Measurements from ENCODE around the gene HSP90AB1. TPM values are rescaled to one million over a fixed set of nuclear protein-coding genes. Genes with fewer than 3 reads are reported as not detected.

Gene HSP90AB1
- total and polyA plus RNA-seq, 9 of the 15 experiments (the other 6 are each of a cell fraction or from before 2014, with no cell fraction given) = 1,780 to 3,358 (median 2,262) TPM

DNA sequence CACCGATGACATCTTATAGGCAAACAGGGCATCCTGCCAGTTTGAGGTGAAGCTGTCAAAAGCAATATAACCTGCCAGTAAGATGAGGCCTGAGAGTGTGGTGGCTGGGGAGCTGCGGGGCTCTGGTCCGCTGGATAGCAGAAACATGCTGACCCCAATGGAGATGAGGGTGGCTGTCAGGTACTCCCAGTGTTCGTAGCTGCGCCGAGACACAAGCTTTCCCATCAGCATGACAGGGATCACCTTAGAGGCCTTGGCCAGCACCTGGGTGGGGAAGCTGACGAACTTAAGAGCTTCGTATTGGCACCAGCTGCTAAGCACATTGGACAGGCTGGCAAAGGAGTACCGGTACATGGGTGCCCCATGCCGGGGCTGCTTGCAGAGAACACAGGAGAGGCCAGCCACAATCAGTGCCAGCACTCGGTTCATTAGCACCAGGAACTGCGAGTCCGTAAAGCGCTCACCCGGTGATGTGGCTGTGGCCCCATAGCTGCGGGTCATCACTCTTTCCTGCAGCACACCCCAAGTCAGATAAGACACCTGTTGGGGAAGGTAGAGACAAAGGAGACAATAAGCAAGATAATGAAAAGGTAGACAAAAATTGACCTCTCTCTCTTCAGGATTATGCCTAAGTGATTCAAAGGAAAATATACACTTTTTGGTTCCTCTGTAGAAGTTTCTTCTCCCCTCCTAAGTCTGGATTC, 8.4 kb downstream of the HSP90AB1 start (continued):
- TF ChIP-seq, protein P1, sequence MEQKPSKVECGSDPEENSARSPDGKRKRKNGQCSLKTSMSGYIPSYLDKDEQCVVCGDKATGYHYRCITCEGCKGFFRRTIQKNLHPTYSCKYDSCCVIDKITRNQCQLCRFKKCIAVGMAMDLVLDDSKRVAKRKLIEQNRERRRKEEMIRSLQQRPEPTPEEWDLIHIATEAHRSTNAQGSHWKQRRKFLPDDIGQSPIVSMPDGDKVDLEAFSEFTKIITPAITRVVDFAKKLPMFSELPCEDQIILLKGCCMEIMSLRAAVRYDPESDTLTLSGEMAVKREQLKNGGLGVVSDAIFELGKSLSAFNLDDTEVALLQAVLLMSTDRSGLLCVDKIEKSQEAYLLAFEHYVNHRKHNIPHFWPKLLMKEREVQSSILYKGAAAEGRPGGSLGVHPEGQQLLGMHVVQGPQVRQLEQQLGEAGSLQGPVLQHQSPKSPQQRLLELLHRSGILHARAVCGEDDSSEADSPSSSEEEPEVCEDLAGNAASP (IDR thresholded peaks at IDR 0.05) = no peak
- TF ChIP-seq XRCC5 (IDR thresholded peaks at IDR 0.05; ENCODE audit: low read depth, low read length) = no peak
- peak; percentile 12; the same call in 1 of the 2 replicates for TF ChIP-seq HCFC1 (IDR thresholded peaks at IDR 0.05; ENCODE audit: low read depth, low read length)
- TF ChIP-seq IRF9 (tag; IDR thresholded peaks at IDR 0.05) = no peak
- TF ChIP-seq, protein P2, sequence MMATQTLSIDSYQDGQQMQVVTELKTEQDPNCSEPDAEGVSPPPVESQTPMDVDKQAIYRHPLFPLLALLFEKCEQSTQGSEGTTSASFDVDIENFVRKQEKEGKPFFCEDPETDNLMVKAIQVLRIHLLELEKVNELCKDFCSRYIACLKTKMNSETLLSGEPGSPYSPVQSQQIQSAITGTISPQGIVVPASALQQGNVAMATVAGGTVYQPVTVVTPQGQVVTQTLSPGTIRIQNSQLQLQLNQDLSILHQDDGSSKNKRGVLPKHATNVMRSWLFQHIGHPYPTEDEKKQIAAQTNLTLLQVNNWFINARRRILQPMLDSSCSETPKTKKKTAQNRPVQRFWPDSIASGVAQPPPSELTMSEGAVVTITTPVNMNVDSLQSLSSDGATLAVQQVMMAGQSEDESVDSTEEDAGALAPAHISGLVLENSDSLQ (IDR thresholded peaks at IDR 0.05) = no peak
- TF ChIP-seq E2F1 (CRISPR knock-in tag; IDR thresholded peaks at IDR 0.05) = peak; percentile 72
- no peak for TF ChIP-seq ZNF586 (CRISPR knock-in tag; conservative IDR thresholded peaks at IDR 0.05)
- TF ChIP-seq ZNF197 (CRISPR knock-in tag; IDR thresholded peaks at IDR 0.05; ENCODE audit: low read depth) = no peak
- no peak for TF ChIP-seq SMAD3 (CRISPR knock-in tag; conservative IDR thresholded peaks at IDR 0.05)
- no peak for TF ChIP-seq ZNF780A (CRISPR knock-in tag; IDR thresholded peaks at IDR 0.05)
- TF ChIP-seq TOE1 (IDR thresholded peaks at IDR 0.05; ENCODE audit: borderline replicate concordance) = no peak
- no peak for TF ChIP-seq TOE1 (CRISPR knock-in tag; IDR thresholded peaks at IDR 0.05; ENCODE audit: borderline replicate concordance, low read depth)
- TF ChIP-seq, protein P3, sequence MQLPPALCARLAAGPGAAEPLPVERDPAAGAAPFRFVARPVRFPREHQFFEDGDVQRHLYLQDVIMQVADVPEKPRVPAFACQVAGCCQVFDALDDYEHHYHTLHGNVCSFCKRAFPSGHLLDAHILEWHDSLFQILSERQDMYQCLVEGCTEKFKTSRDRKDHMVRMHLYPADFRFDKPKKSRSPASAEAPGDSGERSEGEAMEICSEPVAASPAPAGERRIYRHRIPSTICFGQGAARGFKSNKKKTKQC (CRISPR knock-in tag; IDR thresholded peaks at IDR 0.05) = no peak
- peak; percentile 15; the same call in 1 of the 2 replicates for TF ChIP-seq GABPB1 (CRISPR knock-in tag; IDR thresholded peaks at IDR 0.05)
- no peak for TF ChIP-seq PRDM10 (IDR thresholded peaks at IDR 0.05; ENCODE audit: partially characterized antibody)
- TF ChIP-seq TRIM25 (IDR thresholded peaks at IDR 0.05; ENCODE audit: borderline replicate concordance) = no peak

Data from K562 (cell line).